Loucy (cell line): Measurements from ENCODE around the gene ASPSCR1.
A peak's percentile ranks its signal among the peaks of the same experiment; 100 is the strongest.

Source experiments
- CTCF ChIP-seq: fragments of 200-600 bp; sonication (generic); conservative IDR thresholded peaks from 2 replicates; pipeline ENCODE4 v1.5.1; 2014; ENCODE audit warnings: mild to moderate bottlenecking, antibody characterized with exemption, low read length
- EZH2phosphoT487 ChIP-seq: fragments of 200-600 bp; IDR thresholded peaks from 2 replicates; pipeline ENCODE4 v1.6.1; 2018; ENCODE audit warnings: antibody characterized with exemption, mild to moderate bottlenecking, moderate library complexity, borderline replicate concordance

GRCh38 chr17:81959362-81960129 lies 17.9 kb upstream of the ASPSCR1 start:
- TF ChIP-seq CTCF (peak; percentile 66), EZH2phosphoT487 (no peak)
